B cell (primary cell): Measurements from ENCODE around the gene CHAC1.

Experiments used
- CTCF ChIP-seq: fragments of 200-600 bp; IDR thresholded peaks from one replicate; pipeline ENCODE4 v1.8.0; 2022; ENCODE audit warnings: antibody characterized with exemption, mild to moderate bottlenecking
- EZH2 ChIP-seq: IDR thresholded peaks from 2 replicates; pipeline ENCODE4 v1.6.1; 2012; ENCODE audit warnings: borderline replicate concordance, low read depth, mild to moderate bottlenecking, moderate library complexity, low read length; ENCODE audit not compliant: insufficient read depth, poor library complexity, severe bottlenecking

GRCh38 chr15:40952901-40953712 is at the start of gene CHAC1:
- TF ChIP-seq CTCF (no peak), EZH2 (no peak)
